SU-DHL-6 (cell line): ENCODE data around the gene SINHCAF.

ENCODE experiments used
- CTCF ChIP-seq: fragments of 200-600 bp; sonication (generic); IDR thresholded peaks from one replicate; pipeline ENCODE4 v1.5.1; 2017; ENCODE audit warnings: antibody characterized with exemption, mild to moderate bottlenecking, low read length, moderate library complexity; ENCODE audit not compliant: insufficient read depth, poor library complexity, severe bottlenecking
- EZH2phosphoT487 ChIP-seq: fragments of 200-600 bp; sonication (generic), shearing (Covaris generic); conservative IDR thresholded peaks from 2 replicates; pipeline ENCODE4 v1.6.1; 2018; ENCODE audit warnings: mild to moderate bottlenecking, antibody characterized with exemption, low read length, moderate library complexity, mixed read lengths

GRCh38 chr12:31279390-31279924, 46.5 kb downstream of the SINHCAF start:
- no peak for TF ChIP-seq CTCF
- TF ChIP-seq EZH2phosphoT487 = no peak
